Activated naive CD4-positive, alpha-beta T cell treated with Interleukin-2 at 50 U/mL for 16 hours (primary cell): ENCODE data around the gene RETREG1.
"Not testable (repeated sequence)": the region's sequence is repeated elsewhere in the genome, so short reads cannot be mapped to it uniquely, and the experiment has no call there.

Source experiments
- DNase-seq: peaks from one replicate; pipeline ENCODE4 v3.0.0-alpha.2; 2020

RETREG1 gene

DNA sequence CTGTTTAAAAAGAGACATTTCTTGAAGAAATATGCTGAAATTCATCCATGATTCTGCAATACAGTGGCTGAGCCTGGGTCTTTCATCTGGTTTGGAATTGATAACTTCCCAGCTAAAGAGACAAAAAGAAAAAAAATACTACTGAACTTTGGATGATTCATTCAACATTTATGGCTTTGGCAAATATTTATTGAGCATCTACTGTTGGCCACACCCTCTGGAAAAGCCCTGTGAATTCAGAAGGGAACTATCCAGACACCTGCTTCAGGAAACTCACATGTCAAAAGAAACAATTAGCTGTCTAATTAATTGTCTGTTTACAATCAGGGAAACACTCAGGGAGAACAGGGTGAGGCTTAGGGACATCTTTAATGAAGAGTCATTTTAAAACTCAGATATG lies 133.4 kb downstream of the RETREG1 start:
- DNase-seq, result no peak

GRCh38 chr5:16482891-16483290 lies 133.9 kb downstream of the RETREG1 start:
- no peak for DNase-seq

DNA sequence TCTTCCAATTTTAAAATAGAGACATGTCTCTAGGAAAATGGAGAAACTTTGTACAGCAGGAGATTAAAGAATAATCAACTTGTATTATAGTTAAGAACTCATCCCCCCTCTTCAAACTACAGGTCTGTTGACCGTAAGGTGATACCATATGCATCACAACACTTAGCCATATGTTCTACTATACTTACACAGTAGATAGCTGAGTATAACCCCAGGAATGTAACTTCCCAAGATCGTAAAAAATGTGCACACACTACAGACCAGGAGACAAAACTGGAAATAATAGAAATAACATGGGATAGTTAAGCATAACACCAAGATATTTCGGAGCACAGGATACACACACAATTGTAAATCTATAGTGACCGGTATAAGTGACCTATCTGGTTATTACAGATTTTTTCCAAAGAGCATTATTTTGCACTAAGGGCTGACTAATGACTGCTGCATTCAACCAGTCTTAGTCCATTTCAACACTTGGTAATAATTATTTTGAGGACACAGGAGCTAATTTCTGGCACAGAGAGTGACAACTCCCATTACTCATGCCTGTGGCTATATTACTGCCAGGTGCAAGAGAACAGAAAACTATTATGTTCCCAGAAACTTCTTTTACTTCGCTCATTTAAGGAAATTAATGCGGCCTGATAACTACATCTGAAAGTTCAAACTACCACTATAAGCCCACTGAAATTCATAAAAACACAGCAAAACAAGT lies 135.8 kb downstream of the RETREG1 start:
- DNase-seq, result no peak

DNA sequence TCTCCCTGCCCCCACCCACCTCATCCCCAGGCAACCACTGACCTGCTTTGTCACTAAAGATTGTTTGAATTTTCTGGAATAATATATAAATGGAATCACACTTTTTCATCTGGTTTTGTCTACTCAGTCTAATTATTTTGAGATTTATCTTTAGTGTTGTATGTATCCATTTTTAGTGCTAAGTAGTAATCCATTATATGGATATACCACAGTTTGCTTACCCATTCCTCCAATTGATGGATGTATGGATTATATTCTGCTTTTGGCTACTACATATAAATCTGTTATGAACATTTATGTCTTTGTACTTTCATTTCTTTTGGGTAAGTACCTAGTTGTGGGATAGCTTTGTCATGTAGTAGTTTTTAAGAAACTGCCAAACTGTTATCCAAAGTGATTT lies 136.7 kb downstream of the RETREG1 start:
- DNase-seq, result no peak

GRCh38 chr5:16477541-16477940 lies 139.3 kb downstream of the RETREG1 start:
- no peak for DNase-seq

DNA sequence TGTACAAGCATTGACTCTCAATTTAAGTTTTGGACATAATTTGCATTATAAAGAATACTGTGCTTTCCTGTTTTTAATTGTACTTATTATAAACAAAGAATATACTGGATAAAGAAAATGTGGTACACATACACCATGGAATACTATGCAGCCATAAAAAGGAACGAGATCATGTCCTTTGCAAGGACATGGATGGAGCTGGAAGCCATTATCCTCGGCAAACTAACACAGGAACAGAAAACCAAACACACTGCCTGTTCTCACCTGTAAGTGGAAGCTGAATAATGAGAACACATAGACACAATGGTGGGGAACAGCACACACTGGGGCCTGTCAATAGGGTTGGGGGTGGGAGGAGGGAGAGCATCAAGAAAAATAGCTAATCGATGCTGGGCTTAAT lies 140.4 kb downstream of the RETREG1 start:
- DNase-seq, result not testable (repeated sequence)

- DNase-seq, result no peak
Measured at GRCh38 chr5:16471387-16471786, 145.4 kb downstream of the RETREG1 start.

GRCh38 chr5:16467363-16468219 lies 149.2 kb downstream of the RETREG1 start:
- peak; percentile 3 for DNase-seq

- DNase-seq, result peak; percentile 91
Measured at GRCh38 chr5:16465544-16466432, 151.0 kb downstream of the RETREG1 start, which contains the start of gene ZNF622. TSS of gene ZNF622 (minus strand) at chr5:16465800. CDS start at chr5:16465665, 135 bp downstream.

GRCh38 chr5:16464664-16465543 lies 151.9 kb downstream of the RETREG1 start:
- no peak for DNase-seq

GRCh38 chr5:16464231-16464630 lies 152.6 kb downstream of the RETREG1 start:
- no peak for DNase-seq

DNA sequence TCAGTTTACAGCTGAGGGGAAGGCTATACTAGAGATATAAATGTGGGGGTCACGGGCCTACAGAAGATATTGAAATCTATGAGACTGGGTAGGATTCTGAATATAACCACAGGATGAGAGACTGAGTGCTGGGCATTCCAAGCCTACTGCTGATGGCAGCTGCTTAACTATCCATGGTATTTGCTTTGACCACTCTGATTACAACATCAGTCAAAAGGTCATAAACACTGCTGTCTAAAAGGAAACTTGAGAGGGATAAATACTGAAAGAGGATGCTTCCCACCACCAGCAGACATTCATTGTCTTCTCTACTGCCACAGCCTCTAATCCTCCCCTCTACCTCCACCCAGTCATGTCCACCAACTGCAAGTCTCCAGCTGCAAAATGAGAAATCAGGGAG lies 155.0 kb downstream of the RETREG1 start:
- DNase-seq, result no peak

DNA sequence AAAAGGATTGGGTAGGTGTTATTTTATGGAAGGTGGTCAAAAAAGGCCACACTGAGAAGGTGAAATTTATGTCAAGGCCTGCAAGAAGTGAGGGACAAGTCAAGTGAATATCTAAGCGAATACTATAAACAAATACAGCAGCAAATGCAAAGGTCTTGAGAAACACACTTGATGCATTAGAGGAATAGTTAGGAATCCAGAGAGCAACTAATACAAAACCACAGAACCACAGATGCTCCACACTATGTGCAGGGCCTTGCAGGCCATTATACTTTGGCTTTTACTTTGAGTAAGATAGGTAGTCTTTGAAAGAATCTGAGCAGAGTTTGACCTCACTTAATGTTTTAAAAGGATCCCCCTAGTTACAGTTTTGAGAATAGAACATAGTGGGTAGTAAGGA lies 155.8 kb downstream of the RETREG1 start:
- DNase-seq, result no peak

DNA sequence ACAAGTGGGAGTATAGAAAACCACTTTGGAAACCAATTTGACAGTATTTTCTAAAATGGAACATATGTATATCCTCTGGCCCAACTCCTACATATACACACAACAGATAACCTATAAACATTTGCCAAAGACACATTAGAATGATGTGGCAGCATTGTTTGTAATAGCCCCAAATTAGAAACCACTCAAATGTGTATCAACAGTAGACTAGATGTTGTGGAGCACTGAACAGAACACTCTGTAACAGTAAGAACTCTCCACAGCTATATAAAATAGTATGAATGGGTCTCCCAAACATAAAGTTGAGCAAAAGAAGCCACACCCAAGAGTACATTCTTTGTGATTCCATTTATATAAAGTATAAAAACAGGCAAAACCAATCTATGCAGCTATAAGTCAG lies 157.3 kb downstream of the RETREG1 start:
- DNase-seq, result no peak

DNA sequence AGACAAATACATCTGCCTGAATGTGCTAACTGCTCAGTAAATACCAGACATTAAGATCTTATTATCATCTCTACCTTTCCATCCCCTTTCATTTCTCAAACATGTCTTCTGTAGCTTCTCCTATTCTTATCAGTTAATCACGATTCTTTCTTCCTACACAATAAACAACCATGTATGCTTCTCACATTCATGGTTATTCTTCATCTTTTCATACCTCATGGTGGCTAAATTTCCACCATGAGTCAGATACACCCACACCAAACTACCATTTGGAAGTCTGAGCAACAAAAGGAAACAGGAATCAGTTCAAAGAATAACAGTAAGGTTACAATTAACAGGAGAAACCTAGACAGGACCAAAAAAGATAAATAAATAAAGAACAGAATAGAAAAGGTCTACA lies 158.9 kb downstream of the RETREG1 start:
- no peak for DNase-seq

- DNase-seq, result no peak
Measured at GRCh38 chr5:16457451-16457850, 159.3 kb downstream of the RETREG1 start.

DNA sequence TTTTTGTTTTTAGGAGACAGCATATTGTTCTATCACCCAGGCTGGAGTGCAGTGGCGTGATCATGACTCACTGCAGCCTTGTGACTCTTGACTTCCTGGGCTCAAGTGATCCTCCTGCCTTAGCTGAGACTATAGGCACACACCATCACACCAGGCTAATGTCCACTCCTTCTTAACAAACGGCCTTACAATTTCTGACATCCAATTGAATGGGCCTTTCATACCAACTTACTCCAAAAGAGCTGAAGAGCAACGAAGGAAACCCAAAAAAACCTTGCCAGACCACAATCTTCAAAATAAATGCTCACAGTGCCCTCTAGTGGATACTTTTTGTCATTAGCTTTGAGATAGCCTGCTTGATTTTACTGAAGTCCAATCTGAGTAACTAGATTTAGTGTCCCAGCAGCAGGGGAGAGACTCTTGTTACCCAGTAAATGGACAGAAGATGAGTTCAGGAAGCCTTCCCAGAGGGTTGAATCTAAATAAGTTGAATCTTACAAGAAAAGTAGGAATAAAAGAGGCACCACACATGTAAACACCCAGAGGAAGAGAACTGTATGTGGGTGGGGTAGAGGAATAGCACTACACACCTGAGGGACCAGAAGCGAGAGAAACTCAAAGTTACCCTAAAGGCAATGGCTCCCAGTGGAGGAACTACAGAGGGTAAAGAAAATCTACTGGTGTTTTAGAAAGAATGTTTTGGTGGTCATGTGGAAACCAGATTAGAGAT lies 160.5 kb downstream of the RETREG1 start:
- peak; percentile 42 for DNase-seq

GRCh38 chr5:16455668-16456067 lies 161.1 kb downstream of the RETREG1 start:
- DNase-seq, result no peak

DNA sequence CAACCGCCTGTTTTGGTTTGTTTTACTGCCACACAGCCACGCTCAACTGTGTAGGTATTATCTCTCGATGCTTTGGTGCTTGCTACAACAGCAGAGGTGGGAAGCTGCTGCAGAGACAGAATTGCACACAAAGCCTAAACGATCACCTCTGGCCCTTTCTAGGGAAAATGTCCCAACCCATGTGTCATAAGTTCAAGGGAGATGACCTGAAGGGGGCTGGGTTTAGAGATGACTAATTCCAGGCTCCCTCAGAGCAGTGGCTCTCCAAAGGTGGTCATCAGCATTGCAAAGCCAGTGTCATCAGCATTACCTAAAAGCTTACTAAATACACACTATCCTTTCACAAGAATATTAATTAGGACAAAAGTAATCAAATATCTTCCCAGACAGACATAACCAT lies 162.1 kb downstream of the RETREG1 start:
- no peak for DNase-seq

GRCh38 chr5:16453609-16454008 lies 163.2 kb downstream of the RETREG1 start:
- no peak for DNase-seq

GRCh38 chr5:16450163-16450562 lies 166.6 kb downstream of the RETREG1 start:
- DNase-seq, result no peak
